Measurements from ENCODE around the gene CCDC92. TPM values are rescaled to one million over a fixed set of nuclear protein-coding genes. Genes with fewer than 3 reads are reported as not detected.

The CCDC92 gene
- total and polyA plus RNA-seq, 8 donors, result 3.5 to 32.6 (median 20.9) TPM

GRCh38 chr12:124008595-124008994 is 36.0 kb upstream of the CCDC92 start:
- Histone ChIP-seq H3K27ac (no peak overlapping the region), H3K36me3 (peaks cover 24 to 82% (median 58%) of the 10 kb centered on the region in 4 donors), H3K4me3 (no peak overlapping the region), H3K4me1 (peaks cover 0 to 40% (median 10%) of the 10 kb centered on the region in 4 donors), H3K9me3 (no peaks in the 10 kb centered on the region), H3K27me3 (no peaks in the 10 kb centered on the region)
- intact Hi-C loops (cut with DNase I; ENCODE audit: low total_unique reads), result no loop called here
- 80 to 85% (median 83%) methylated on average over 3 of the region's 3 CpGs for WGBS, 5 donors
- TF ChIP-seq EP300 (IDR thresholded peaks at IDR 0.05) (no peak), POLR2AphosphoS5 (IDR thresholded peaks at IDR 0.05) (no peak), POLR2A (IDR thresholded peaks at IDR 0.05) (no peak)
- TF ChIP-seq, protein P1, sequence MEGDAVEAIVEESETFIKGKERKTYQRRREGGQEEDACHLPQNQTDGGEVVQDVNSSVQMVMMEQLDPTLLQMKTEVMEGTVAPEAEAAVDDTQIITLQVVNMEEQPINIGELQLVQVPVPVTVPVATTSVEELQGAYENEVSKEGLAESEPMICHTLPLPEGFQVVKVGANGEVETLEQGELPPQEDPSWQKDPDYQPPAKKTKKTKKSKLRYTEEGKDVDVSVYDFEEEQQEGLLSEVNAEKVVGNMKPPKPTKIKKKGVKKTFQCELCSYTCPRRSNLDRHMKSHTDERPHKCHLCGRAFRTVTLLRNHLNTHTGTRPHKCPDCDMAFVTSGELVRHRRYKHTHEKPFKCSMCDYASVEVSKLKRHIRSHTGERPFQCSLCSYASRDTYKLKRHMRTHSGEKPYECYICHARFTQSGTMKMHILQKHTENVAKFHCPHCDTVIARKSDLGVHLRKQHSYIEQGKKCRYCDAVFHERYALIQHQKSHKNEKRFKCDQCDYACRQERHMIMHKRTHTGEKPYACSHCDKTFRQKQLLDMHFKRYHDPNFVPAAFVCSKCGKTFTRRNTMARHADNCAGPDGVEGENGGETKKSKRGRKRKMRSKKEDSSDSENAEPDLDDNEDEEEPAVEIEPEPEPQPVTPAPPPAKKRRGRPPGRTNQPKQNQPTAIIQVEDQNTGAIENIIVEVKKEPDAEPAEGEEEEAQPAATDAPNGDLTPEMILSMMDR (IDR thresholded peaks at IDR 0.05), result no peak
- no peak for DNase-seq

DNA sequence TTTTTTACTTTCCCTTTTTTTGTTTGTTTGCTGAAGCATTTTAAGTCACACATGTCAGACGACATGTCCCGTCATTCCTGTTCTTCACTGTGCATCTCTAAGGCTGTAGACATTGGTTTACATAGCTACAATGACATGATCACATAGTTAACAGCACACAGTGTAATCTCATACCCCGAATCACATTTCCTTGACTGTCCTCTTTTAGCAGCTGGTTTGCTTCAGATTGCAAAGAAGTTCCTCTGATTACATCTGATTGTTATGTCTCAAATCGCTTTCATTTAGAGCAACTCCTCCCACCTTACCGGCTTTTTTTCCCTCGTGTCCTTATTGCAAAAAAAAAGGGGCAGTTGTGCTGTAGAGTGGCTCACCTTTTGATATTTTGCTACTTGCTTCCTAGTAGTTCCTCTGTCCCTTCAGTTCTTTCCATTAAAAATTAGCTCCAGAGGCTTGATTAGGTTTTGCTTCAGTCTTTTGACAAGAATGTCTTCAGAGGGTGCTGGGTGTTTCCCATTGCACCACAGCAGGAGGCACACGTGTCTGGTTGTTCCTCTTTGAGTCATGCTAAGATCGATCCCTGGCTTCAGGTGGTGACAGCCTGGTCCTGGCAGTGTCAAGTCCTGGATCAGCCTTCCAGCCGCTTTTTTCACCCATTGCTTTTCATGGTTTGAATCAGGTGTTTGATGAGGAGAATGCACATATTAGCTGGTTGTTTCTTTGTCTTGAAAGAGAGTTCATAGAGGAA is 35.4 kb upstream of the CCDC92 start:
- DNase-seq, result no peak
- WGBS, 5 donors, result 52 to 64% (median 59%) methylated on average over 9 of the region's 9 CpGs
- Histone ChIP-seq H3K36me3 (peaks cover 19 to 77% (median 52%) of the 10 kb centered on the region in 4 donors), H3K4me3 (no peak overlapping the region), H3K4me1 (peaks cover 0 to 44% (median 10%) of the 10 kb centered on the region in 4 donors), H3K27ac (no peak overlapping the region), H3K9me3 (no peaks in the 10 kb centered on the region), H3K27me3 (no peaks in the 10 kb centered on the region)
- TF ChIP-seq EP300 (IDR thresholded peaks at IDR 0.05) (no peak), POLR2A (IDR thresholded peaks at IDR 0.05) (no peak), POLR2AphosphoS5 (IDR thresholded peaks at IDR 0.05) (no peak)
- TF ChIP-seq, protein P1 (IDR thresholded peaks at IDR 0.05), result no peak
- intact Hi-C loops (cut with DNase I; ENCODE audit: low total_unique reads), result no loop called here

DNA sequence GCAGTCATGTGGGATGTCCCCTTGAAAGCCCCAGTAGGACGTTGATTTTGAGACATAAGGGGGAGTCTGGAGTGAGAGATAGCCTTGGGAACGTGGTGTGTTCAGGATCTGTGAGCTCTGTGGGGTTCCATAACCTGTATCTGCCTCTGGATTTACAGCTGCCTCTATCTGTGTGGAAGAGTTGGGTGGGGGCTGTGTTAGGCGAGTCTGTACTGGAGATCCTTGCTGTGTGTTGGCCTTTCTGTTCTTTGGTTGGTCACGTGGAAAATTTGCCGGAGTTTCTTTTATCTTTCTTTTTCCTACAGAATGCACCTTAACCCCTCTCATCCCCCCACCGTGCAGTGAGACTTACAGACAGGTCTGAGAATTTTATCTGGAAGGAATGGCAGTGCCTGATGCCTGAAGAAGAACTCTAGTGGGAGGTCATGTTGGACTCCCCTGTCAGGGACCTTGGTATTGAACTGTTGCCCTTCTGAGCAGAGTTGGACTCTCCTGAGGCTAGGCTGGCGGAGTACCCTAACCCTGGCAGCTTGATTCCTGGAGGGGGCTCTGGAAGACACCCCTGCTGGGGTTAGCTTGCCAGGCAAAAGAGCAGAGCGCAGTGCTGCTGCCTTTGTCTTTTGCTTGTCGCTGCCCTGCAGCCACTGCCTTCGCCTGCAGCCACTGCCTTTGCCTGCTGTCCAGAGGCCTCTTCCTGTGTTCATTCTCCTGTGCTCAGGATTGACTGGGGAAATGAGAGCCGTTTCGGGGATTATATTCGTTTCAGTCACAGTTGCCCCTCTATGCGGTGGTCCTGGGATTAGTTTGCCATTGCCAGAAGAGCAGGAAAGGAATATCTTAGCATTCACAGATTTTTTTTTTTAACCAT is 34.4 kb upstream of the CCDC92 start:
- peaks cover 11 to 68% (median 43%) of the 10 kb centered on the region in 4 donors for H3K36me3 ChIP-seq
- TF ChIP-seq POLR2A (IDR thresholded peaks at IDR 0.05), result no peak
- TF ChIP-seq, protein P1 (IDR thresholded peaks at IDR 0.05), result no peak
- no peak for TF ChIP-seq EP300 (IDR thresholded peaks at IDR 0.05)
- no peak for TF ChIP-seq POLR2AphosphoS5 (IDR thresholded peaks at IDR 0.05)
- peaks cover 0 to 53% (median 12%) of the 10 kb centered on the region in 4 donors for H3K4me1 ChIP-seq
- intact Hi-C loops (cut with DNase I; ENCODE audit: low total_unique reads), result no loop called here
- no peaks in the 10 kb centered on the region for H3K9me3 ChIP-seq
- WGBS, 5 donors, result 73 to 78% (median 75%) methylated on average over 14 of the region's 14 CpGs
- no peak overlapping the region for H3K4me3 ChIP-seq
- no peak overlapping the region for H3K27ac ChIP-seq
- no peaks in the 10 kb centered on the region for H3K27me3 ChIP-seq
- no peak for DNase-seq

GRCh38 chr12:124006085-124006845 is 33.6 kb upstream of the CCDC92 start:
- peaks cover 0 to 53% (median 18%) of the 10 kb centered on the region in 4 donors for H3K4me1 ChIP-seq
- WGBS, 5 donors, result 69 to 77% (median 74%) methylated on average over 11 of the region's 11 CpGs
- intact Hi-C loops (cut with DNase I; ENCODE audit: low total_unique reads), result no loop called here
- no peaks in the 10 kb centered on the region for H3K27me3 ChIP-seq
- no peak overlapping the region for H3K4me3 ChIP-seq
- DNase-seq, result no peak
- H3K36me3 ChIP-seq, result peaks cover 6 to 67% (median 43%) of the 10 kb centered on the region in 4 donors
- H3K27ac ChIP-seq, result no peak overlapping the region
- TF ChIP-seq EP300 (IDR thresholded peaks at IDR 0.05) (no peak), POLR2AphosphoS5 (IDR thresholded peaks at IDR 0.05) (no peak), POLR2A (IDR thresholded peaks at IDR 0.05) (no peak)
- TF ChIP-seq, protein P1 (IDR thresholded peaks at IDR 0.05), result no peak
- H3K9me3 ChIP-seq, result no peaks in the 10 kb centered on the region
